H1 (cell line): ENCODE results near the gene NHSL2. TPM values are rescaled to one million over a fixed set of nuclear protein-coding genes. Genes with fewer than 3 reads are reported as not detected.

Experiments used
- CTCF ChIA-PET: fragments of 300-600 bp; sonication (Branson Sonifier 250); formaldehyde crosslinking; loops from one replicate; lab custom pipeline; 2021; ENCODE audit not compliant: partially characterized antibody; lab: Charles Lee
- POLR2A ChIA-PET: fragments of 300-600 bp; sonication (Branson Sonifier 250); formaldehyde crosslinking; loops from one replicate; lab custom pipeline; 2021; ENCODE audit warnings: inconsistent platforms; ENCODE audit not compliant: partially characterized antibody; lab: Charles Lee
- DNase-seq, 2 experiments: peaks; one replicate each; pipeline versions ENCODE4 v3.0.0 to v3.0.0-alpha.2; 2010 to 2022; ENCODE audit warnings: low spot score in 2 of 2, low read depth in 1 of 2, mixed read lengths in 1 of 2
- FAIRE-seq: peaks from 2 replicates; lab custom pipeline; 2011; peaks lifted over from hg19 to GRCh38; lab: Jason Lieb, UNC
- H2AFZ ChIP-seq: 2 replicates; pipeline ENCODE4 v1.8.1; 2012; ENCODE audit warnings: low read length, inconsistent platforms
- H2AK5ac ChIP-seq: 2 replicates; pipeline ENCODE4 v1.6.1; 2013; ENCODE audit warnings: low read depth, low read length
- H2BK120ac ChIP-seq: replicated peaks from 2 replicates; pipeline ENCODE3; 2013; ENCODE audit warnings: low read depth, low read length, inconsistent platforms
- H2BK12ac ChIP-seq: 2 replicates; pipeline ENCODE4 v1.6.1; 2013; ENCODE audit warnings: low read depth, low read length
- H2BK15ac ChIP-seq: 2 replicates; pipeline ENCODE4 v1.6.1; 2013; ENCODE audit warnings: low read length
- H2BK20ac ChIP-seq: 2 replicates; pipeline ENCODE4 v1.6.1; 2013; ENCODE audit warnings: low read length
- H2BK5ac ChIP-seq: 2 replicates; pipeline ENCODE4 v1.6.1; 2013; ENCODE audit warnings: low read depth, low read length
- H3K14ac ChIP-seq: 2 replicates; pipeline ENCODE4 v1.6.1; 2013; ENCODE audit warnings: inconsistent platforms; ENCODE audit not compliant: insufficient read length
- H3K18ac ChIP-seq: 2 replicates; pipeline ENCODE4 v1.6.1; 2013; ENCODE audit warnings: low read length; ENCODE audit errors: extremely low read depth
- H3K23ac ChIP-seq: 2 replicates; pipeline ENCODE4 v1.6.1; 2013; ENCODE audit warnings: inconsistent platforms; ENCODE audit not compliant: insufficient read length
- H3K23me2 ChIP-seq: 2 replicates; pipeline ENCODE4 v1.6.1; 2013; ENCODE audit warnings: low read depth, low read length
- H3K27ac ChIP-seq: 2 replicates; pipeline ENCODE4 v1.6.1; 2011; ENCODE audit warnings: low read depth, low read length, inconsistent platforms
- H3K27me3 ChIP-seq, 4 experiments: replicated peaks in 1 of 4; 1 replicate in 1 of 4; 2 replicates in 3 of 4; pipeline versions ENCODE4 v1.6.1 to v1.8.1; 2011 to 2013; ENCODE audit warnings: low read length in 3 of 4, mild to moderate bottlenecking in 3 of 4, inconsistent platforms in 2 of 4, mixed read lengths in 2 of 4, moderate library complexity in 1 of 4; ENCODE audit not compliant: control insufficient read depth in 3 of 4, insufficient read depth in 3 of 4; ENCODE audit errors: extremely low read depth in 1 of 4
- H3K36me3 ChIP-seq, 4 experiments: 2 replicates each; pipeline versions ENCODE4 v1.6.1 to v1.8.1; 2011 to 2013; ENCODE audit warnings: mild to moderate bottlenecking in 4 of 4, low read length in 3 of 4, moderate library complexity in 2 of 4, control low read depth in 1 of 4, inconsistent platforms in 1 of 4; ENCODE audit not compliant: insufficient read depth in 4 of 4, control insufficient read depth in 2 of 4
- H3K4ac ChIP-seq: replicated peaks from 2 replicates; pipeline ENCODE3; 2013; ENCODE audit warnings: low read length, low read depth, mixed read lengths, inconsistent platforms; ENCODE audit not compliant: insufficient read length
- H3K4me1 ChIP-seq, 4 experiments: replicated peaks in 1 of 4; 1 replicate in 1 of 4; 2 replicates in 3 of 4; pipeline versions ENCODE4 v1.6.1 to v1.8.1; 2011 to 2013; ENCODE audit warnings: low read length in 3 of 4, inconsistent platforms in 2 of 4, mixed read lengths in 1 of 4; ENCODE audit not compliant: insufficient read depth in 4 of 4, control insufficient read depth in 3 of 4
- H3K4me2 ChIP-seq, 2 experiments: 2 replicates each; pipeline versions ENCODE4 v1.6.1 to v1.8.1; 2011 to 2013; ENCODE audit warnings: low read depth in 2 of 2, low read length in 2 of 2, control low read depth in 1 of 2, inconsistent platforms in 1 of 2, mild to moderate bottlenecking in 1 of 2; ENCODE audit not compliant: insufficient read depth in 1 of 2
- H3K4me3 ChIP-seq, 4 experiments: fragments of 200-600, 300-600 bp in 1 of 4; sonication (generic), shearing (Covaris generic), sonication (Bioruptor Twin) in 1 of 4; 2 replicates each; pipeline versions ENCODE4 v1.5.1 to v1.8.1; 2011 to 2016; ENCODE audit warnings: low read length in 4 of 4, low read depth in 3 of 4, control low read depth in 2 of 4, inconsistent platforms in 2 of 4, mild to moderate bottlenecking in 2 of 4, mixed read lengths in 1 of 4, moderate library complexity in 1 of 4; ENCODE audit not compliant: insufficient read depth in 2 of 4; ENCODE audit errors: extremely low read depth in 1 of 4
- H3K56ac ChIP-seq: replicated peaks from 2 replicates; pipeline ENCODE3; 2013; ENCODE audit warnings: low read depth, mild to moderate bottlenecking, mixed read lengths, low read length, inconsistent platforms; ENCODE audit not compliant: insufficient read length
- H3K79me1 ChIP-seq: 2 replicates; pipeline ENCODE4 v1.6.1; 2013; ENCODE audit warnings: low read depth, low read length, control low read depth
- H3K79me2 ChIP-seq, 2 experiments: 2 replicates each; pipeline versions ENCODE4 v1.6.1 to v1.8.1; 2012 to 2013; ENCODE audit warnings: low read length in 2 of 2, mild to moderate bottlenecking in 2 of 2, inconsistent platforms in 1 of 2; ENCODE audit not compliant: insufficient read depth in 2 of 2, control insufficient read depth in 1 of 2
- H3K9ac ChIP-seq, 4 experiments: replicated peaks in 1 of 4; 1 replicate in 1 of 4; 2 replicates in 3 of 4; pipeline versions ENCODE4 v1.6.1 to v1.8.1; 2011 to 2013; ENCODE audit warnings: low read depth in 3 of 4, low read length in 3 of 4, control low read depth in 2 of 4, mild to moderate bottlenecking in 2 of 4, moderate library complexity in 2 of 4, inconsistent platforms in 1 of 4; ENCODE audit errors: extremely low read depth in 1 of 4
- H3K9me3 ChIP-seq, 2 experiments: 2 replicates each; pipeline versions ENCODE4 v1.6.1 to v1.8.1; 2012 to 2013; ENCODE audit warnings: mild to moderate bottlenecking in 2 of 2, moderate library complexity in 2 of 2, control low read depth in 1 of 2, inconsistent platforms in 1 of 2, low read depth in 1 of 2, low read length in 1 of 2, mixed read lengths in 1 of 2; ENCODE audit not compliant: insufficient read depth in 2 of 2
- H4K20me1 ChIP-seq, 2 experiments: replicated peaks in 1 of 2; 2 replicates each; pipeline versions ENCODE3 to v1.8.1; 2011 to 2013; ENCODE audit warnings: inconsistent platforms in 2 of 2, low read length in 2 of 2, mild to moderate bottlenecking in 1 of 2; ENCODE audit not compliant: insufficient read depth in 2 of 2, control insufficient read depth in 1 of 2
- H4K5ac ChIP-seq: 2 replicates; pipeline ENCODE4 v1.6.1; 2013; ENCODE audit warnings: low read length, low read depth, mixed read lengths, inconsistent platforms; ENCODE audit not compliant: insufficient read length
- H4K8ac ChIP-seq: 2 replicates; pipeline ENCODE4 v1.8.0; 2013; ENCODE audit warnings: mild to moderate bottlenecking, moderate library complexity, low read length, inconsistent platforms; ENCODE audit not compliant: insufficient read depth; ENCODE audit errors: extremely low read depth
- H4K91ac ChIP-seq: replicated peaks from 2 replicates; pipeline ENCODE3; 2013; ENCODE audit warnings: low read length, mixed read lengths, inconsistent platforms; ENCODE audit not compliant: insufficient read length
- GTF2F1 ChIP-seq: IDR thresholded peaks from 2 replicates; pipeline ENCODE4 v1.6.1; 2012; ENCODE audit warnings: low read depth, low read length, improper control_type of control experiment, borderline replicate concordance
- HDAC2 ChIP-seq, 2 experiments: fragments of 300-600 bp in 1 of 2; sonication (generic) in 1 of 2; IDR thresholded peaks; 2 replicates each; pipeline ENCODE4 v1.6.1; 2011 to 2012; ENCODE audit warnings: low read depth in 2 of 2, low read length in 2 of 2, mild to moderate bottlenecking in 2 of 2, moderate library complexity in 2 of 2, borderline replicate concordance in 1 of 2, inconsistent platforms in 1 of 2
- JUN ChIP-seq: IDR thresholded peaks from 2 replicates; pipeline ENCODE4 v1.6.1; 2011; ENCODE audit warnings: low read depth, mild to moderate bottlenecking, improper control_type of control experiment, low read length
- RAD21 ChIP-seq, 2 experiments: IDR thresholded peaks in 1 of 2; conservative IDR thresholded peaks in 1 of 2; 2 replicates each; pipeline ENCODE4 v1.6.1; 2011; ENCODE audit warnings: low read depth in 2 of 2, low read length in 2 of 2, improper control_type of control experiment in 1 of 2, inconsistent platforms in 1 of 2, mild to moderate bottlenecking in 1 of 2, moderate library complexity in 1 of 2
- TEAD4 ChIP-seq: IDR thresholded peaks from 2 replicates; pipeline ENCODE4 v1.6.1; 2012; ENCODE audit warnings: low read depth, low read length, inconsistent platforms, mixed read lengths
- WGBS, 2 experiments: shearing (Covaris generic) in 1 of 2; methylation state at CpG; one replicate each; pipeline versions ENCODE4 v1.1.6 to v1.1.7; 2013 to 2015; ENCODE audit warnings: low lambda C conversion rate in 2 of 2, mixed read lengths in 2 of 2, inconsistent platforms in 1 of 2, low coverage in 1 of 2, missing lambda C conversion rate in 1 of 2; ENCODE audit not compliant: insufficient replicate concordance in 2 of 2, insufficient coverage in 1 of 2, insufficient read length in 1 of 2; ENCODE audit errors: extremely low coverage in 1 of 2, missing lambda C conversion rate in 1 of 2; 5-methylcytosine and 5-hydroxymethylcytosine counted together
- polyA plus RNA-seq, 7 experiments: library from polyadenylated mRNA; depleted of rRNA in 3 of 7; stranded (reverse) in 5 of 7; unstranded in 2 of 7; fragments of >200 nt in 5 of 7; fragments of 200-250 nt in 2 of 7; gene quantifications; 1 replicate in 5 of 7; 2 replicates in 1 of 7; 4 replicates in 1 of 7; pipeline versions ENCODE4 v1.2.1 to v1.2.3, GENCODE V29; 2011 to 2013; ENCODE audit warnings: missing spikeins in 2 of 7, mixed read lengths in 2 of 7
- total RNA-seq: library from RNA; stranded (reverse); fragmentation: NEBNext Ultra II Directional; extraction: Animal tissue kit (Norgen Biotek cat#: 25700); gene quantifications from 2 replicates; pipeline ENCODE4 v1.2.1, GENCODE V29; 2021
- TF ChIP-seq, protein P1 (sequence below): IDR thresholded peaks from 2 replicates; pipeline ENCODE4 v1.6.1; 2012; ENCODE audit warnings: inconsistent platforms
- TF ChIP-seq, protein P2 (sequence below), 3 experiments: IDR thresholded peaks; 1 replicate in 2 of 3; 2 replicates in 1 of 3; pipeline versions ENCODE4 v1.5.1 to v1.6.1; 2011; ENCODE audit warnings: low read length in 3 of 3, mild to moderate bottlenecking in 3 of 3, inconsistent platforms in 2 of 3, low read depth in 1 of 3, moderate library complexity in 1 of 3; ENCODE audit not compliant: insufficient read depth in 1 of 3; ENCODE audit errors: control extremely low read depth in 1 of 3

Gene NHSL2
- total and polyA plus RNA-seq, 2 of the 8 experiments (the other 6 are each of a cell fraction or from before 2014, with no cell fraction given): 3.7 to 7.2 TPM

DNA sequence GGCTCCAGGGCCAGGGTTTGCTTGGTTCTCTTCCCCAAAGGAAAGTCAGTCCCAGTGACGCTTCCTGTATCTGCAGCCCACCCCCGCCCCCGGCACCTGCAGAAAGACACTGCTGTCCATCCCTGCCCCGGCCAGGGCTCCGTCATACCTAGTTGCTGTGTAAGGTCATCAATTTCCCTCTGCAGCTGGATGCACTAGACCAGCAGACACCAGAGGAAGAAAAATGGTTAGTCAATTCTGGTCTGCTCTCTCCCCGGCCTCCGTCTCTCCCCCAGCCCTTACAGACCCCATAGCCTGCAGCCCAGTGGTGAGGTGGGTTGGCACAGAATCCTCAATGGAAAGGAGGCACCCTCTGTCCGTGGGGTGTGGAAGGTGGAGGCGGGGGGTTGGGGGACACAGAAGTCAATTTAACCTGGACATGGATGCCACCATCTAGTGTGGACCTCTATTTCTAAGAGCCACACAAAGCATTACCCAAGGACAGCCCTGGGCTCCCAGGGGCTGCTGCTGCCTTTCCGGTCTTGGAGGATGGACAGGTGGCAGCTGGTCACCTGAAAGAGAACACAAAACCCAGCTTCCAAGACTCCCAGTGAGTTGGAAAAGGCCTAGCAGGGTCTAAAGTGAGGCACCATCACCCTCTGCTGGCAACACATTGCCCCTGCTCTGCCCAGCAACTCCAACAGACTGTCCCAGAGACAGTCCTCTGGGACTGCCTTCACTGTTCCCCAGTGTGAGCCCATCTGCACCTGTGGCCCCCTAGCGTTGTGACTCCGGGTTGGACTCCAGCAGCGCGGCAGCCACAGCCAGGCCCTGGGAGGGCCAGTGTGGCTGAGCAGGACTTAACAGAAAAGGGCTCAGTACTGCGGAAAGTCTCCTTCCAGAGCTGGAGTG, 40.2 kb upstream of the NHSL2 start:
- no peak overlapping the region for H2AFZ ChIP-seq
- no peaks in the 10 kb centered on the region for H3K9me3 ChIP-seq
- WGBS, 2 experiments: 90% methylated on average over 3 of the region's 15 CpGs; no CpG with 5 or more reads in 1 of the 2 experiments
- H3K79me2 ChIP-seq: no peaks in the 10 kb centered on the region
- H4K8ac ChIP-seq: no peak overlapping the region
- H3K14ac ChIP-seq: no peak overlapping the region
- H2BK5ac ChIP-seq: no peak overlapping the region
- H3K4me2 ChIP-seq: no peak overlapping the region
- H2BK20ac ChIP-seq: no peak overlapping the region
- no peak overlapping the region for H2BK120ac ChIP-seq
- H3K18ac ChIP-seq: no peak overlapping the region
- H3K4me1 ChIP-seq: no peaks in the 10 kb centered on the region; a peak in 1 of 7 replicates
- no peak overlapping the region for H2BK12ac ChIP-seq
- no peaks in the 10 kb centered on the region for H3K36me3 ChIP-seq
- no peaks in the 10 kb centered on the region for H3K23me2 ChIP-seq
- TF ChIP-seq, protein P1, sequence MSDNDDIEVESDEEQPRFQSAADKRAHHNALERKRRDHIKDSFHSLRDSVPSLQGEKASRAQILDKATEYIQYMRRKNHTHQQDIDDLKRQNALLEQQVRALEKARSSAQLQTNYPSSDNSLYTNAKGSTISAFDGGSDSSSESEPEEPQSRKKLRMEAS: no peak
- TF ChIP-seq TEAD4: no peak
- TF ChIP-seq HDAC2 (IDR thresholded peaks at IDR 0.05; ENCODE audit: borderline replicate concordance in 1 of 2, low read depth in 2 of 2, low read length in 2 of 2): no peak
- TF ChIP-seq JUN: no peak
- TF ChIP-seq, protein P2, sequence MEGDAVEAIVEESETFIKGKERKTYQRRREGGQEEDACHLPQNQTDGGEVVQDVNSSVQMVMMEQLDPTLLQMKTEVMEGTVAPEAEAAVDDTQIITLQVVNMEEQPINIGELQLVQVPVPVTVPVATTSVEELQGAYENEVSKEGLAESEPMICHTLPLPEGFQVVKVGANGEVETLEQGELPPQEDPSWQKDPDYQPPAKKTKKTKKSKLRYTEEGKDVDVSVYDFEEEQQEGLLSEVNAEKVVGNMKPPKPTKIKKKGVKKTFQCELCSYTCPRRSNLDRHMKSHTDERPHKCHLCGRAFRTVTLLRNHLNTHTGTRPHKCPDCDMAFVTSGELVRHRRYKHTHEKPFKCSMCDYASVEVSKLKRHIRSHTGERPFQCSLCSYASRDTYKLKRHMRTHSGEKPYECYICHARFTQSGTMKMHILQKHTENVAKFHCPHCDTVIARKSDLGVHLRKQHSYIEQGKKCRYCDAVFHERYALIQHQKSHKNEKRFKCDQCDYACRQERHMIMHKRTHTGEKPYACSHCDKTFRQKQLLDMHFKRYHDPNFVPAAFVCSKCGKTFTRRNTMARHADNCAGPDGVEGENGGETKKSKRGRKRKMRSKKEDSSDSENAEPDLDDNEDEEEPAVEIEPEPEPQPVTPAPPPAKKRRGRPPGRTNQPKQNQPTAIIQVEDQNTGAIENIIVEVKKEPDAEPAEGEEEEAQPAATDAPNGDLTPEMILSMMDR (IDR thresholded peaks at IDR 0.05; ENCODE audit: control extremely low read depth in 1 of 3, insufficient read depth in 1 of 3, low read depth in 1 of 3, low read length in 3 of 3): peak; percentile 64 to 76 (median 71)
- peak; percentile 67 to 77 for TF ChIP-seq RAD21 (IDR thresholded peaks at IDR 0.05 in 1 of 2, conservative IDR thresholded peaks at IDR 0.05 in 1 of 2; ENCODE audit: low read depth in 2 of 2, low read length in 2 of 2)
- no peak for TF ChIP-seq GTF2F1
- CTCF ChIA-PET: interaction anchor here (0.8 to 1.8 kb wide), 11 partner anchors 22 to 207 kb away, joined by 3 to 6 read pairs (median 4); partner anchors contain the start of gene NHSL2
- peak; percentile 88 for FAIRE-seq
- no peak overlapping the region for H4K91ac ChIP-seq
- no peaks in the 10 kb centered on the region for H3K79me1 ChIP-seq
- H3K9ac ChIP-seq: no peak overlapping the region
- DNase-seq: peak; percentile 25 to 51
- no peak overlapping the region for H3K56ac ChIP-seq
- no peak overlapping the region for H3K27ac ChIP-seq
- no peaks in the 10 kb centered on the region for H3K27me3 ChIP-seq
- no peak overlapping the region for H3K23ac ChIP-seq
- H4K5ac ChIP-seq: no peak overlapping the region
- POLR2A ChIA-PET: interaction anchor here (0.9 kb wide), 1 partner anchor 19 kb away, joined by 3 read pairs; no protein-coding TSS in a partner anchor
- no peak overlapping the region for H2BK15ac ChIP-seq
- H4K20me1 ChIP-seq: no peaks in the 10 kb centered on the region
- no peak overlapping the region for H3K4ac ChIP-seq
- no peak overlapping the region for H3K4me3 ChIP-seq
- H2AK5ac ChIP-seq: no peak overlapping the region
